ENCODE measurements around the gene CGB1. TPM values are rescaled to one million over a fixed set of nuclear protein-coding genes. Genes with fewer than 3 reads are reported as not detected.

CGB1 gene
- total RNA-seq, 2 donors from 2014 or later = not detected

DNA sequence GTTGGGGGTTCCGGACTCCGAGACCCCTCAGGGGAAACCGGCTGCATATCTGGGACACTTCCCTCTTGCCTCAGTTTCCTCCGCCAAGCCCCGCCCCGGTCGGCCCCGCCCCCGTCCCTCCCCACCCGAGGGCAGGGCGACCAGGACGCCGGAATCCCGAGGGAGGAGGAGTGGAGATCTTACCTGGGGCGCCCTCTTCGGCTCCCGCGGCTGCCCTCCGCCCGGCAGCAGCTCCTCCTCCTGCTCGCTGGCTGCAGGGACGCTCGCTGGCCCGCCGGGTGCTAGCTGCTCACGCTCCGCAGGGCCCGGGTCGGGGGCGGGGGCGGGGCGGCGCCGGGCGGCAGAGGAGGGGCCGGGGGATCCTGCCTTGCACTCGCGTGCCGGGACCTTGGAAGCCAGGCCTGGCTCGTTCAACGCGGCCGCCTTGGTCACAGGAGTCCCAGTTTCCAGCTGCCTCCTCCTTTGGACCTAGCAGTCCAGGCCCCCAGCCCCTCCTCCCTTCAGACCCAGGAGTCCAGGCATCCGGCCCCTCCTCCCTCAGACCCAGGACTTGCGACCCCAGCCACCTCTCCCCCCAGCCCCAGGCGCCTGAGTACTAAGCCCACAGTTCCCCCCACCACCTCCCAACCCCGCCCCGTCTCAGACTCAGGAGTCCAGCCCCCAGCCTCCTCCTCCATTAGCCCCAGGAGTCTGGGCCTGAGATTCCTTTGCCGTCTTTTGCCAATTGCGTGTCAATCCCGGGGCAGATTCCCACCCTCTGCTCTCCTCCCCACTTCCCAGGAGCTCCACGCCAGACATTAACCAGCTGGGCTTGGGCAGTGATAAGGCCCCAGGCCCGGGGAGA is 28.3 kb upstream of the CGB1 start, which contains the start of gene NTF4:
NTF4 (minus strand) TSS at position 51 of the 844 bp plus-strand sequence. CDS start 2,821 bp downstream, outside the sequence.
- Histone ChIP-seq H3K27me3 (replicated peaks; ENCODE audit: insufficient read depth) (no peaks in the 10 kb centered on the region), H3K36me3 (no peaks in the 10 kb centered on the region), H3K9me3 (no peaks in the 10 kb centered on the region), H3K4me3 (peak within 1 kb of the TSS; percentile 25 to 29), H3K27ac (peak within 1 kb of the TSS; percentile 70 to 76), H3K4me1 (replicated peaks) (no peaks in the 10 kb centered on the region)
- intact Hi-C loops (cut with DNase I) = no loop called here
- peak; percentile 73 for DNase-seq (ENCODE audit: low spot score)
- TF ChIP-seq POLR2A (IDR thresholded peaks at IDR 0.05) (no peak), CTCF (IDR thresholded peaks at IDR 0.05) (no peak), POLR2AphosphoS5 (IDR thresholded peaks at IDR 0.05) (no peak)
- whole genome bisulfite sequencing = 7% methylated on average over 29 of the region's 53 CpGs

GRCh38 chr19:49064029-49064629 is 27.4 kb upstream of the CGB1 start:
- WGBS = 31% methylated on average over 8 of the region's 10 CpGs
- Histone ChIP-seq H3K36me3 (no peaks in the 10 kb centered on the region), H3K27ac (peak overlapping the region; percentile 70 to 76), H3K27me3 (replicated peaks; ENCODE audit: insufficient read depth) (no peaks in the 10 kb centered on the region), H3K9me3 (no peaks in the 10 kb centered on the region), H3K4me1 (replicated peaks) (no peaks in the 10 kb centered on the region), H3K4me3 (peak overlapping the region; percentile 25 to 29)
- intact Hi-C loops (cut with DNase I) = no loop called here
- DNase-seq (ENCODE audit: low spot score) = peak; percentile 79
- peak; percentile 74 for TF ChIP-seq POLR2AphosphoS5 (IDR thresholded peaks at IDR 0.05)
- TF ChIP-seq CTCF (IDR thresholded peaks at IDR 0.05) = no peak
- peak; percentile 57 for TF ChIP-seq POLR2A (IDR thresholded peaks at IDR 0.05)

- H3K27me3 ChIP-seq (replicated peaks; ENCODE audit: insufficient read depth) = no peaks in the 10 kb centered on the region
- H3K4me1 ChIP-seq (replicated peaks) = peaks cover 7% of the 10 kb centered on the region
- intact Hi-C loops (cut with DNase I) = no loop called here
- no peak overlapping the region for H3K4me3 ChIP-seq
- no peak overlapping the region for H3K27ac ChIP-seq
- H3K36me3 ChIP-seq = no peaks in the 10 kb centered on the region
- WGBS = 79% methylated on average over 21 of the region's 25 CpGs
- no peak for TF ChIP-seq CTCF (IDR thresholded peaks at IDR 0.05)
- no peak for TF ChIP-seq POLR2AphosphoS5 (IDR thresholded peaks at IDR 0.05)
- TF ChIP-seq POLR2A (IDR thresholded peaks at IDR 0.05) = no peak
- DNase-seq (ENCODE audit: low spot score) = no peak
- H3K9me3 ChIP-seq = no peaks in the 10 kb centered on the region
These were observed 24.8 kb upstream of the CGB1 start for GRCh38 chr19:49061445-49061844.

DNA sequence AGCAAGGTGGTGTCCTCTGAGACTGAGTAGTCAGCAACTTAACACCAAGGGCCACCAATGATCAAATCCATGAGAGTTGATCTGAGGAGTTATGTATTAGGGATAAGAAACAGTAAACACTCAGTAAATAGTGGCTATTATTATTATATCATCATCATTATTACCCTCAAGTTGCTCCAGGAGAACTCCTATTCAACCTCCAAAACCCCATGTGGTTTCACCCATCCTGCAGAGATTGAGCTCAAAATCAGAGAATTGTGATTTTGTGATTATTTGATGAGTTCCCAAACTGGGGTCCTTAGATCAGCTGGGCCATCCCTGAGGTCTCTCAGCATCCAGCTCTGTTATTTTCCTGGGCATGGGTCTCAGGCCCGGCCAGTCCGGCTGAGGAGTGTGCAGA is 24.3 kb upstream of the CGB1 start:
- 89% methylated on average over 2 of the region's 2 CpGs for WGBS
- Histone ChIP-seq H3K27me3 (replicated peaks; ENCODE audit: insufficient read depth) (no peaks in the 10 kb centered on the region), H3K9me3 (no peaks in the 10 kb centered on the region), H3K4me1 (replicated peaks) (peaks cover 7% of the 10 kb centered on the region), H3K36me3 (no peaks in the 10 kb centered on the region), H3K4me3 (no peak overlapping the region), H3K27ac (no peak overlapping the region)
- intact Hi-C loops (cut with DNase I) = no loop called here
- TF ChIP-seq POLR2AphosphoS5 (IDR thresholded peaks at IDR 0.05) = no peak
- no peak for TF ChIP-seq CTCF (IDR thresholded peaks at IDR 0.05)
- no peak for TF ChIP-seq POLR2A (IDR thresholded peaks at IDR 0.05)
- no peak for DNase-seq (ENCODE audit: low spot score)

Data from prostate gland (tissue), 2 donors.